Measurements from ENCODE around the gene SLC17A2.

Gene SLC17A2

GRCh38 chr6:25913741-25914140 lies 16.8 kb downstream of the SLC17A2 start:
- no peak overlapping the region for H3K27ac Mint-ChIP-seq
- TF ChIP-seq, protein P1, sequence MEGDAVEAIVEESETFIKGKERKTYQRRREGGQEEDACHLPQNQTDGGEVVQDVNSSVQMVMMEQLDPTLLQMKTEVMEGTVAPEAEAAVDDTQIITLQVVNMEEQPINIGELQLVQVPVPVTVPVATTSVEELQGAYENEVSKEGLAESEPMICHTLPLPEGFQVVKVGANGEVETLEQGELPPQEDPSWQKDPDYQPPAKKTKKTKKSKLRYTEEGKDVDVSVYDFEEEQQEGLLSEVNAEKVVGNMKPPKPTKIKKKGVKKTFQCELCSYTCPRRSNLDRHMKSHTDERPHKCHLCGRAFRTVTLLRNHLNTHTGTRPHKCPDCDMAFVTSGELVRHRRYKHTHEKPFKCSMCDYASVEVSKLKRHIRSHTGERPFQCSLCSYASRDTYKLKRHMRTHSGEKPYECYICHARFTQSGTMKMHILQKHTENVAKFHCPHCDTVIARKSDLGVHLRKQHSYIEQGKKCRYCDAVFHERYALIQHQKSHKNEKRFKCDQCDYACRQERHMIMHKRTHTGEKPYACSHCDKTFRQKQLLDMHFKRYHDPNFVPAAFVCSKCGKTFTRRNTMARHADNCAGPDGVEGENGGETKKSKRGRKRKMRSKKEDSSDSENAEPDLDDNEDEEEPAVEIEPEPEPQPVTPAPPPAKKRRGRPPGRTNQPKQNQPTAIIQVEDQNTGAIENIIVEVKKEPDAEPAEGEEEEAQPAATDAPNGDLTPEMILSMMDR (IDR thresholded peaks at IDR 0.05; ENCODE audit: unreplicated experiment in 3 of 3), result no peak
- no peaks in the 10 kb centered on the region for H3K9me3 Mint-ChIP-seq
- H3K4me3 Mint-ChIP-seq, result no peak overlapping the region
- no peaks in the 10 kb centered on the region for H3K27me3 Mint-ChIP-seq (ENCODE audit: low read depth)
- no peaks in the 10 kb centered on the region for H3K36me3 Mint-ChIP-seq (ENCODE audit: low read depth)
- no peaks in the 10 kb centered on the region for H3K4me1 Mint-ChIP-seq

- Mint-ChIP-seq H3K36me3 (ENCODE audit: low read depth) (no peaks in the 10 kb centered on the region), H3K4me3 (no peak overlapping the region), H3K27ac (no peak overlapping the region), H3K9me3 (no peaks in the 10 kb centered on the region), H3K27me3 (ENCODE audit: low read depth) (no peaks in the 10 kb centered on the region), H3K4me1 (no peaks in the 10 kb centered on the region)
- TF ChIP-seq, protein P1 (IDR thresholded peaks at IDR 0.05; ENCODE audit: unreplicated experiment in 3 of 3), result no peak
Observed at GRCh38 chr6:25911351-25911750, 19.1 kb downstream of the SLC17A2 start.

DNA sequence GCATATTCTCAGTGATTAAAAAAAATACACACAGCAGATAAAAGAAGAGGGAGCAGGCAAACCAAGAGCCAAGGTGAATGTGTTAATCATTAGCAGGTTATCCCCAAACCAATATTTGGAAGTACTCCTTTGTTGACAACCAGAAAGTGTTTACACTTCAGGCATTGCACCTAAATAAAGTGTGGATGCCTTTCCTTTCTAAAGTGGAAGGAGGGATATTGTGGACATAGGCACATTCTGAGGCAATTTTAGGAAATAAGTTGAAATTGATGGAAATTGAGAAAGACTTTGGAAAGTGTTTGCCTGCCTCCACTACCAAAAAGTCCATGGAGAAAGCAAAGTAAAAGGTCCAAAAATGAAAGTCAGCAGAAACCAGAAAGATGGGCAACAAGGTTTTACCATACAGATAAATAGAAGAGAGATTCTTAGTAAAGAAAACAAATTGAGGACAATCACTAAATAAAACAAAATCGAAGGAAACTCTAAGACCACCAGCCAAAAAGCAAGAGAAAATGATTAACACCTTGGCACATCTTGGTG lies 22.9 kb downstream of the SLC17A2 start:
- no peaks in the 10 kb centered on the region for H3K9me3 Mint-ChIP-seq
- no peaks in the 10 kb centered on the region for H3K4me1 Mint-ChIP-seq
- H3K27me3 Mint-ChIP-seq (ENCODE audit: low read depth), result peaks cover 3% of the 10 kb centered on the region
- no peaks in the 10 kb centered on the region for H3K36me3 Mint-ChIP-seq (ENCODE audit: low read depth)
- H3K27ac Mint-ChIP-seq, result no peak overlapping the region
- H3K4me3 Mint-ChIP-seq, result no peak overlapping the region
- TF ChIP-seq, protein P1 (IDR thresholded peaks at IDR 0.05; ENCODE audit: unreplicated experiment in 3 of 3), result no peak

GRCh38 chr6:25903467-25904099 lies 26.9 kb downstream of the SLC17A2 start:
- Mint-ChIP-seq H3K27me3 (ENCODE audit: low read depth) (peaks cover 3% of the 10 kb centered on the region), H3K9me3 (no peaks in the 10 kb centered on the region), H3K36me3 (ENCODE audit: low read depth) (no peaks in the 10 kb centered on the region), H3K4me1 (peaks cover 4% of the 10 kb centered on the region), H3K27ac (no peak overlapping the region), H3K4me3 (no peak overlapping the region)
- TF ChIP-seq, protein P1 (IDR thresholded peaks at IDR 0.05; ENCODE audit: unreplicated experiment in 3 of 3), result no peak

DNA sequence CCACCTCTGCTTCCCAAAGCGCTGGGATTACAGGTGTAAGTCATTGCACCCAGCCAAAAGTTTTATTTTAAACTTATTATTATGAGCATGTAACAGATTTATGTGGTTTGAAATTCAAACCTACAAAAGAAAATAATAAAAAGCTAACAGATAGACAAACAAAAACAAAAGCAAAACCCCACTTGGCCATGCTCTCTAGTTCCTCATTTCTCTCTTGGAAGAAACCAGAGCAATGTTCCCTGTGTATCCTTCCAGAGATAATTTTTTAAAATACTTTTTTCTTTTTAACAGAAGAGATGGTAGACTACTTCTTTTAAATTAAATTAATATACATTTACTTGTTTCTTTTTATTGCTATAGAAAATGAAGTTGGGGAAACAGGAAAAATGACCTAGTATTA lies 28.4 kb downstream of the SLC17A2 start:
- peaks cover 3% of the 10 kb centered on the region for H3K27me3 Mint-ChIP-seq (ENCODE audit: low read depth)
- TF ChIP-seq, protein P1 (IDR thresholded peaks at IDR 0.05; ENCODE audit: unreplicated experiment in 3 of 3), result no peak
- no peaks in the 10 kb centered on the region for H3K36me3 Mint-ChIP-seq (ENCODE audit: low read depth)
- H3K27ac Mint-ChIP-seq, result no peak overlapping the region
- no peaks in the 10 kb centered on the region for H3K9me3 Mint-ChIP-seq
- peaks cover 4% of the 10 kb centered on the region for H3K4me1 Mint-ChIP-seq
- H3K4me3 Mint-ChIP-seq, result no peak overlapping the region

- H3K4me3 Mint-ChIP-seq, result no peak overlapping the region
- H3K4me1 Mint-ChIP-seq, result peaks cover 4% of the 10 kb centered on the region
- TF ChIP-seq, protein P1 (IDR thresholded peaks at IDR 0.05; ENCODE audit: unreplicated experiment in 3 of 3), result no peak
- H3K27ac Mint-ChIP-seq, result peak overlapping the region in 1 of 3 experiments; percentile 6
- H3K9me3 Mint-ChIP-seq, result no peaks in the 10 kb centered on the region
- no peaks in the 10 kb centered on the region for H3K36me3 Mint-ChIP-seq (ENCODE audit: low read depth)
- H3K27me3 Mint-ChIP-seq (ENCODE audit: low read depth), result peaks cover 3% of the 10 kb centered on the region
Observed at GRCh38 chr6:25900843-25901242, 29.6 kb downstream of the SLC17A2 start.
